Activated T-cell treated with anti-CD3 and anti-CD28 coated beads for 48 hours (primary cell): ENCODE data around the gene FARP1.

Experiments used
- DNase-seq: peaks from one replicate; pipeline ENCODE4 v3.0.0-alpha.2; 2020; ENCODE audit warnings: low read depth

The FARP1 gene

DNA sequence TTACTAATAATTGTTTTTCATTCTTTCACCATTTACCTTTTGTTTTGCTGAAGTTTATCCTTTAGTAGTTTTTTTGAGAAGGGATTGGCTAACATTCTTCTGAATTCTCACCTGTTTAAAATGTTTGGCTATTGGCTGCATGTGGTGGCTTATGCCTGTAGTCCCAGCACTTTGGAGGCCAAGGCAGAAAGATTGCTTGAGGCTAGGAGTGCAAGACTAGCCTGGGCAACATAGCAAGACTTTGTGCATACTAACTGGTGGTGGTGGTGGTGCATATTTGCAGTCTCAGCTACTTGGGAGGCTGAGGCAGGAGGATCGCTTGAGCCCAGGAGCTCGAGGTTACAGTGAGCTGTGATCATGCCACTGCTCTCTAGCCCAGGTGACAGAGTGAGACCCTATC is 61.7 kb downstream of the FARP1 start:
- no peak for DNase-seq

GRCh38 chr13:98206946-98207345 is 64.1 kb downstream of the FARP1 start:
- DNase-seq = no peak

GRCh38 chr13:98207416-98207815 is 64.5 kb downstream of the FARP1 start:
- DNase-seq = no peak

DNA sequence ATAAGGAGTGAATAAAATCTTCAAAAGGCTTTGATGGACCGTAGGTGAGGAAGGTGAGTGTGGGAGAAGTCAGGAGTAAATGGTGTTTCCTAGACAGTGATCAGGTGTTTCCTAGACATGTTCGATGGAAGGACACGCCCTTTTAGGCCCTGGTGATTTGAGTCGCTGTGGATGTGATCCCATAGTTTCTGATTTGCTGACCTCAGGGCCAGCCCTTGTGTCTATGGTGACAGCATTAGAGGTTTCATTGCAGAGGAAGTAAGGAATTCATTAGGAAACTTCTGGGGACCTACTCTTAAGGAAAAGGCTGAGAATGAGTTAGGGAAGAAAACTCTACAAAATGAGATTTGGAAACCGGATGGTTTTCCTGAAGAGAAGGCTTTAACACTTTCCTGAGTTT is 65.7 kb downstream of the FARP1 start:
- no peak for DNase-seq

DNA sequence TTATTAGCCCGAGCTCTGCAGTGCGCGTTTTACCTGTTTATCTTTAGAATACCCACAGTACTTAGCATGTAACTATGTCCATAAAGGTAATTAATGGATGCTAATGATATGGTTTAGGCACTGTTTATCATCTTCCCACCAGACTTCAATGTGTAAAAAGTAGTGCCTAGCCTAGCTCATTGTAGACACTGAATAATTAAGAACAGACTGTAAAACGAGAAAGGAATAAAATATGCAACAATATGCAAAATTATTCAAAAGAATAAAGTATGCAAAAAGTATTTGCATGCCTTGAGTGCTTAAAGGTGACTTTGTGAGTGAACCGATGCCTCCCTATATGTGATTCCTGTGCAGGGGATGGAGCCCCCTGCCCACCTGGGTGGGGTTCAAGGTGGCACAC is 69.9 kb downstream of the FARP1 start:
- no peak for DNase-seq

- no peak for DNase-seq
These were observed 70.5 kb downstream of the FARP1 start for GRCh38 chr13:98213354-98213753.

DNA sequence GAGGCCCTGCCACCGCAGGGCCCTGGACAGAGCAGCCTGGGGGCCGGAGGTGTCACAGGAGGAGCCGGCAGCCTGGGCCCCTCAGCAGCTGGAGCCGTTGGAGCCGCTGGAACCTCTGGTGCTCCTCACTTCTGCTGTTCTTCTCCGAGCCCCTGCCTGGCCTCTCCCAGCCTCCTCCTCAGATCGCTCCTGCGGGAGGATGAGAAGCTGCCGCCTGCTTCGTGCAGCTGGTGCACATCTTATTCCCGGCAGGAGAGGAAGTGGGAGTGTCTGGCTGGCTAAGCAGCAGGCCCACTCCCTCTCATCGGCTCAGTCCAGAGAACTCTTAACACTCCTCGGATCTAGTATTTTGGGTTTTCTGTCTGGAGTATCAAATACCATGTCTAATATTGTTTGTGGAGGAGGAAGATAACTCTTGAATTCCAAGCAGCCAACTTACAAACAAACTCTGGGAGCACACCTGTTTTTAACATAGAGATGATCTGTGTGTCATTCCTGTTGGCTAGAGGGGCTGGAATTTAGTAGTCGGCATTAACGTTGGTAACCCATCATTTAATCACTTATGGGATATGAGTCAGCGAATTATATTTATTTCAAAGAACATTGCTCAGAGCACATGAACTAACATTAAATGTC is 71.2 kb downstream of the FARP1 start:
- no peak for DNase-seq

GRCh38 chr13:98214707-98215106 is 71.8 kb downstream of the FARP1 start:
- DNase-seq = no peak

- no peak for DNase-seq
These were observed 72.6 kb downstream of the FARP1 start for GRCh38 chr13:98215508-98215907.

DNA sequence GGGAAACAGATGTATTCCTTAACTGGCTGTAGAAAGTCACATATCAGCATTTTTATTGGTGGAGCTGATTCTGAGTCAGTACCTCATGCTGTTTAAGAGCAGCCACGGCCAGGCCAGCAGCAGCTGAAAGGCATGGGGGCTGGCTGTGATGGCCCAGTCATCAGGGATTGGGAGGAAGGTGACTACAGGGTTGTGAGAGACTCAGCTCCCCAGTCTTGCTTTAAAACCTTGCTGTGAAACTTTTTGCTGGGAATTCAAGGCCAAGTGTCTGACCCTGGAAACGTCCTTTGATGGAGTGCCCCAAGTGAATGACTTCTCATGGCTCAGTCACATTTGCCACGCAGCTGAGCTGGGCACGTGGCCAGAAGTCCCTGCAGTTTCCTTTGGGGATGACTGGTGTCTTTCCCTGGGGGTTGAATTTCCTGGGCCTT is 73.3 kb downstream of the FARP1 start:
- DNase-seq = no peak

DNA sequence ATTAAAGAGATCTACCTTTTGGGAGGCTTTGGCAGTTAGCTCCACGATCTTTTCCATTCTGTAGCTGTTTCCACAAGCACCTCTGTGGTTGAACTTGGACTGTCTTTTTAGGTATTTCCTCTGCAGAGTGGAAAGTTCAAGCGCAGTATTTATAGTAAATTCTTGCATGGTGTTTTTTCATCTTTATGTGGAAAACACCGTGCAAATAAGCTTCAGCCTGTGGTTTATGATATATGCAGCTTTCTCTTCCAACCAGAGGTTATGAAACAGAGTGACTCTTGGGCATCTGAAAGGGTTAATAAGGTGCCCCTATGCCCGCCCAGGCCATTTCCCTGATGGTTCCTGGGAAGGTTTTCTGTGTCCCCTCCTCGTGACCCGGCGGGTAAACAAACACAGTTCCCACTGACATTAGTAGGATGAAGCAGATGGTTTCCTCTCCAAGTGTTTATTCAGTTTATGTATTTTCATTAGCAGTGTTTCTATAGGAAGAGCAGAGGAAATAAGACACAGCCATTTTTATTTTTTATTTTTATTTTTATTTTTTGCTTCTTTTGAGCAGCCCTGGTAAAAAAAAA is 73.9 kb downstream of the FARP1 start:
- no peak for DNase-seq

GRCh38 chr13:98217597-98217996 is 74.7 kb downstream of the FARP1 start:
- DNase-seq = no peak

DNA sequence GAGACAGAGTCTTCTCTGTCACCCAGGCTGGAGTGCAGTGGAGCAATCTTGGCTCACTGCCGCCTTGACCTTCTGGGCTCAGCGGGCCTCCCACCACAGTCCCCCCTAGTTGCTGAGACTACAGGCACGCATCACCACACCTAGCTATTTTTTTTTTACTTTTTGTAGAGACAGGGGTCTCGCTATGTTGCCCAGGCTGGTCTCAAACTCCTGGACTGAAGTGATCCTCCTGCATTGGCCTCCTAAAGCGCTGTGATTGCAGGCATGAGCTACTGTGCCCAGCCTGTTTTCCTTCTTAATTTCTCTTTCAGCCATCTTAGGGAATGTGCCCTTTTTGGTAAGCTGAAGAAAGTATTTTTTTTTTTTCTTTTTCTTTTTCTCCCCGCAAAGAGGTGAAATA is 76.8 kb downstream of the FARP1 start:
- DNase-seq = no peak

DNA sequence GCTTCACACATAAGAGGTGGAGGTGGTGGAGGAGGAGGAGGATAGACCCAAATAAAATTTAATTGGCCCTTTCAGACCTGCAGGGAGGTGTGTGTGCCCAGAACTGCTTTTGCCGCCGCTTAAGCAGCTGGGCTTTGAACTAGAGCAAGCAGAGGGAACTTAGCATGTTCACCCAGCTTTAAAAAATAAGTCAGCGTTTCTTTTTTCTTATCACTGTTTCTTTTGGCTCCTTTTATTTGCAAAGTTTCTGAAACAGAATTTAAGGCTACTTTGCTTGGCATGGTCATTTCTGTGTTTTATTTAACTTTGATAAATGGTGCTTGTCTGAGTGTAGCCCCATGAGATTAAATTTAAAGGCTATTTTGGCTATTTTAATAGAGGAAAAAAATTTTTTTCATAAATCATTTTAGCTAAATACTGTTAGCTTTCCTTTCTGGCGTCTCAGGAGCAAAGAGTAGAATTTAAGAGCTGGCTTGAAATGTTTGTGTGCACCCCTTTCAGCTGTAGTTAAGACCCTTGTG is 77.4 kb downstream of the FARP1 start:
- DNase-seq = no peak

DNA sequence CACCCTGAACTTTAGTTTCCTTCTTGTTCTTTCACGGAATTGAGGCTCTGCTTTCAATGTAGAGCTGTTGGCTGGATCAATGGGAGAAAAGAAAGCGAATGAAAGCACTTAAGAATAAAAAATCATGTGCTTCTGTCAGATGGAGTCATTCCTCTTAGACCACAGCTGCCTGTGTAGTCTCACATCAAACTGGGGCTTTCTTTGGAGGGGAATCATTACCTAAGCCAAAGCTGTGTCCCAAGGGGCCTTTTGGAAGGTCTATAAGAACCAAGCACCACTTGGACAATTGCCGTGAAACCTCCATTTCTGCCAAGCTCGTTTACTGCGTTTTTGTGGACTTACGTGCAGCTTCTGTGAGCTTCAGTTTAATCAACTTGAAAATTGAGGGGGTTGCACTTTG is 78.3 kb downstream of the FARP1 start:
- DNase-seq = no peak

DNA sequence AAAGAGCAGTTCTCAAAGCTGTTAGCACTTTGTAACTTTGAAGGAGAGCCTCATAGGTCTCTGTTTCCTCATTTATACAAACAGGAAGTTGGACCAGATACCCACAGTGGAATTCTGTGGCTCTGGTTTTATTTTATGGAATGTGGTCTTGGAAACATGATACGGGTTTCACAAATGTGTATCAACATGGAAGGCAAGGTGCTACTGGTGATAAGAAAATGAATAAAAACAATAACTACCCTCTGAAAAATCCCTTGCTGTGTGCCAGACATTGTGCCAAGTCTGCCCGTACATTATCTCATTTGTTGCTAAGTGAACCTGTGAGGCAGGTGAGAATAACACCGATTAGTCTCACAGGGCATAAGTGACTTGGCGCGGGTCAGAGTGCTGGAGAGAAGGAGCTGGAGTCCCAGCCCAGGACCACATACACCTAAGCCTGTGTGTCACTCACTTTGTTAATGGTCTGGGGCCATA is 79.2 kb downstream of the FARP1 start:
- DNase-seq = no peak

DNA sequence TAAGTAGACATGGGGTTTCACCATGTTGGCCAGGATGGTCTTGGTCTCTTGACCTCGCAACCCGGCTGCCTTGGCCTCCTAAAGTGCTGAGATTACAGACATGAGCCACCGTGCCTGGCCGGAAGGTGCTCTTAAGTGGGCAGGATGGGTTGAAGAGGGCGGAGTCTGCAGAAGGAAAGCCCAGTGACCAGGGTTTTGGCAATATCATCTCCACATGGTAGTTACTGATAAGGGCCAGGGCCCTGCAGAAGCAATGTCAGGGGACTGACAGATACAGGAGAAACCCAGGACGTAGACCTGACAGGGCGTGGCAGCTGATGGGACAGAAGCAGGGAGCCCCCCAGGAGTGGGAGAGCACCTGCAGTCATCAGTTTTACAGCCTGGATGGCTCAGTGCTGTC is 79.9 kb downstream of the FARP1 start:
- DNase-seq = no peak

DNA sequence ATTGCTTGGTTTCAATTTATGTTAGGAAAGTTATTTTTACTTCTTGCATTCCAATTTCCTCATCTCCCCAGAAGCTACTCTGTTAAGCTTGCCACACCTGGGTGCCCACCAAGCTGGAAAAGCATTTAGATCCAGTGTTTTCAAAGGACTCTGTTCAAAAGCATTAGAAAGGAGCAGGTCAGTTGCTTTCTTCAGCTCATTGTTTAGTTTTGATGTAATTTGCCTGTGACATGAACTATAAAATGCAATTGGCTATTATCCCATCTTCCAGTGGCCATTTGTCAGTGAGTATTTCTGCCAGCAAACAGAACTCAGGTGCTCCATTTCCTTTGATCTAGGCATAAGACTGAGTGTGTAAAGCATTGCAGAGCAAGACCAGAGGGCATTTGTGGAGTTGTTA is 80.8 kb downstream of the FARP1 start:
- no peak for DNase-seq

GRCh38 chr13:98224557-98224956 is 81.7 kb downstream of the FARP1 start:
- DNase-seq = no peak

DNA sequence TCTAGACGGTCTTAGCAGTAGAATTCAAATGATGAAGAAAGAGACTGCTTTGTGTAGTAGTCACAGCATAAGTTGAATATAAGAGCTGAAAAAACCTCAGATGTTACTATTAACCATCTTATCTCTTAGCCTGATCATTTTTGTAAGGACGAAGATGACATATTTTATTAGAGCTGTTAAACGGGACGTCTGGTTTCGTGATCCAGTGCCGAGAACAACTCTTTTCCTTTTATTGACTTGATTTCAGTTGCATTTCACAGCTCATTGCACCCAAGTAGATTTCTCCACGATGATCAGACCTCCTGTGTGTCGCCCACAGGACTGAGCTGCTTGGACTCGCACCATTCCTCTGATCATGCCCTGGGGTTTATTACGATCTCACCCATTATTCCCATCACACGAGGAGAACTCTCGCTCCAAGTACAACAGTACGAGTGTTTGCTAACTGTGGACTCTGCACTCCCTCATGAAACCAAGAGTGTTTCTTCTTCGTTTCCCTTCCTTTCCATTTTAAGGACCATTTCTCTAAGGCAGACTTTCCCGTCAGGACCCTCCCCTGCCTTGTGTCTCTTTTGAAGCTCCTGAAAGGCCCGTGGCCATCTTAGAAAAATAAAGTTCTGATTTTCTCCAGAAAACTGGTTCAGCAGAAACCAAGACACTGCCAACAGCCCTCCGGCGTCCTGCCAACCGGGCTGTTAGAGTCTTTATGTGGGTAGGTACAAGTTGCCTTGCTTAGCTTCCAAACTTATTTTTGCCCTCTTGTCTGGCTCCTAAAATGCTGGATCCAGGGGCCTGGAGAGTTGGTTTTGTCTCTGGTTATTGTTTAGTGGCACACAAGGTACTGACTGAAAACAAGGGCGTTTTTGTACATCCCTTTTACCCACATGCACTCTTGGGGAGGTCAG is 82.4 kb downstream of the FARP1 start:
- DNase-seq = no peak

DNA sequence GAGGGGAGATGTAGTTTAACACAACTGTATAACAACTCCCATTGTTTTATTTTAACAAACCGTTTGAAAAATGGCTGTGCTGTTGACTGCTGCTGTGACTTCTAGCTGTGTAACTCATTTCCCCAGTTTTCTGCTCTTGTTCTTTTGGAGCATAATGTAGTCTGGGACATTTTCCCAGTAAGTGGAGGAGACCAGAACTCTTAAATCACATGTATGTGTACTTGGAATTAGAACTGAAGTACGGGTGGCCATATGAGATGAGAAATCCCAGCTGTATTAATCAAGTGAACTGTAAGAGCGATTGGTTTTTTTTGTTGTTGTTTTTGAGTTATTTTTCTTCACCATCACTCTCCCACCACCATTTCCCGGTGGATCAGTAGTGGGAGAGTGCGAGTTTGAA is 83.6 kb downstream of the FARP1 start:
- no peak for DNase-seq

- DNase-seq = no peak
These were observed 85.9 kb downstream of the FARP1 start for GRCh38 chr13:98228661-98229341.
